NOMO-1 (cell line): ENCODE measurements around the gene AQR.

ENCODE experiments used
- DNase-seq, 2 experiments: peaks; one replicate each; lab custom pipeline; 2025; ENCODE audit not compliant: unreplicated experiment in 2 of 2; lab: John Stamatoyannopoulos, UW

AQR gene

DNA sequence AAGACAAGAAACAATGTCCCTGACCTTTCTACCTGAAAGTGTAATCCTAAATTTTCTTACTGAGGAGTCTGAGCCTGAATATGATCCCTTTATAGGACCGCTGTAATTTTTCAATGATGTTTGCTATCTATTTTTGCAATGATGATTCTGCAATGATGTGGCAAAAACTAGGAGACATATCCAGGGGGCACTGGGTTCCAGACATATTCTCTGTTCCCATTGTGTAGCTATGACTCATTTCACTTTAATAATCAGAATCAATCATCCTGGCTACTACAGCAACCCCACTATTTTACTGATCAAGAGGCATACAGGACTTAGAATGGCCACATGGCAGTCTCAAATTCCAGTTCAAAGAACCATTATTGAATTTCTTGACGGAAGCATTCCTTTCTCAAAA, 85.9 kb downstream of the AQR start:
- DNase-seq = no peak

DNA sequence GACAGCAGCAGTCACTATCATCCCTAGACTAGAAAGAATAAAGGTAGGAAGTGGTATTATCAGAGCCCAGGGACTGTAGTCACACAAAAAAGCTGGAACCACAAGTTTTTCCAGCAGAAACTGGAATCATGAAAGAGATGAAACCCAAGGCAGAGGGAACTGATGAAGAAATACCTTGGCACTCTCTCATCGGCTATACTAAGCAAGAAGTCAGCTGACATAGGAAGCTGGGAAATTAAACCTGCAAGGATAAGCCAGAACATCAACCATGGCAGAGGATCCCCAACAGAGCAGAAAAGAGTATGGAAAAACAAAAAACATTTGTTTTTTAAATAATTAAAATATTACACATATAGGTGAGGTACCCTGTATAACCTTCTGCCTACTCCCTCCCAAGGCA, 86.5 kb downstream of the AQR start:
- DNase-seq = no peak

DNA sequence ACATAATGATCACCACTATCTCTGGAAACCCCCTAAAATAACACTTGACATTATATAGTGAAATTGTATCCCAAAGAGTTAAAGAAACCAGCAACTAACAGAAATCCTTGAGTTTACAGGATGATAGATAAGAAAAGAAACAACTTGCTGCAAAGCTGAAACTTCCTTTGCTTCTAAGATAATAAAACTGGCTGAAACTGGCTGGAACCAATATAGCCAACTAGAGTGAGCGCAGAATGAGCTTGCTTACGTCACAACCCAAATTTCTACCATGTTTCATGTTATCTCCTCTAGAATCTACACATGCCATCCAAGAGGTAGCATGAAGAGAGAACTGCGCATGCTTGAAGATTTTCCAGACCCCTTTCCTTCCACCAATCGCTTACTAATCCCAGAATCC, 90.4 kb downstream of the AQR start:
- no peak for DNase-seq

DNA sequence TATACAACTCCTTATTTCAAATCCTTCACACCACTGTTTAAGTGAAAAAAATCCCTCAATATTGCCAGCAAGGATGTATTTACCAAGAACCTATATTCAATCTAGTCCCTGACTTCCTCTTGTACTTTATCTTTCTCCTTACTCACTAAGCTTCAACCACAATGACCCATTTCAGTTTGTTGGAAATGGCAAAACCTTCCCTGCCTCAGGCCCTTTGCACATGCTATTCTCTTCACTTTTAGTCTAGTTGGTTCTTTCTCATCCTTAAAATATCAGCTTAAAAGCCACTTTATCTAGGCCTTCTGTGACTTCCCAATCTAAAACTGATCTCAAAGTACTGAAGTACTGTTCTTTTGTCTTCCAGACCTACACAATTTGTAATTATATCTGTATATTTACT, 92.9 kb downstream of the AQR start:
- no peak for DNase-seq

DNA sequence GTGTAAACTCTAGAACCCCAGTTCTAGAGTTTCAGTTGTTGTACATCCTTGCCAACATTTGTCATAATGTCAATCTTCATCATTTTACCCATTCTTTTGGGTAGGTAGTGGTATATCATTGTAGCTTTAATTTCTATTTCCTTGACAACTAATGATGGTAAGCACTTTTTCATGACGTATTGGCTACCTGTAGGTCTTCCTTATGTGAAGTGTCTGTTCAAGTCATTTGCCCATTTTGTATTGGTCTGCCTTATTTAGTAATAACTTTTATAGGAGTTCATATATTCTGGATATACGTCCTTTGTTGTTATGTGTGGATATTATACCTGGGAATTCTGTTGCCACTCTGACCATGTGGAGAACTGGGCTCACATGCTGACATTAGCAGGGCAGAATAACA, 100.4 kb downstream of the AQR start:
- DNase-seq = no peak

- DNase-seq = no peak
Observed at GRCh38 chr15:34865531-34865930, 104.0 kb downstream of the AQR start.

DNA sequence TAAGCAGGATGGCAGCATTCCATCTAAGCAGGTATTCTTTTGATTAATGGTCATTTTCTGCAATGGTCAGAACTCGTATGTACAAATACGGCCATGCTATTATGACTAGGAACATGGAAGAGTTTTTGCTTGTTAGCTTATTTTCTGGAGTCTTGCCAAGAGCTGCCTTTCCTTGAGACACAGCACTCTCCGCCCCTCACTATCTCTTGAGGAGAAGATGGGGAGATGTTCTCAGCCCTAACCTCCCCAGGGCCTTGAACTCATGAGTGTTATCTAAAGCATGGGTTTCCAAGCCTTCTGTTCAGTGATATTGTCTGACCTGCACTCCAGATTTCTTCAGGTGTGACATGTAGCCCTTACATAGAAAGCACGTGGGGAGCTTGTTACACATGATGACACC, 108.3 kb downstream of the AQR start:
- no peak for DNase-seq

GRCh38 chr15:34855893-34856292, 113.6 kb downstream of the AQR start:
- no peak for DNase-seq

- DNase-seq = no peak
Observed at GRCh38 chr15:34855413-34855812, 114.1 kb downstream of the AQR start.

DNA sequence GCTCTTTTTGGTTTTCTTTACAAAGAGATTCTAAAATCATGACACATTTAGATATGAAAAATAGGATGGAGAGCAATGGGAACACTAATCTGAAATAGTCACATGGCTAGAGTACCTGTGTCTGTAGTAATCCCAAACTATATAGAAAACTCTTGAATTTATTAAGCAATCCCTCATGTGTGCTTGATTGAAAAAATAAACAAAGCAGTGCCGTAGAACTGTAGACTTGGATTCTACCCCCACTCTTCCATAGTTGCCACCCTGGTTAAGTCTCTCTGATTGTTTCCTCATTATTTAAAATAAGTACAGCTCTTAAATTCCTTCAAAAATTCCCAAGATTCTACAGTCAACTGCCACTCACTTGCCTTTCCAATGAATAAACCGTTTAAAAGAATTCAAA, 115.3 kb downstream of the AQR start:
- DNase-seq = no peak

- no peak for DNase-seq
Observed at GRCh38 chr15:34853001-34853758, 116.4 kb downstream of the AQR start.

DNA sequence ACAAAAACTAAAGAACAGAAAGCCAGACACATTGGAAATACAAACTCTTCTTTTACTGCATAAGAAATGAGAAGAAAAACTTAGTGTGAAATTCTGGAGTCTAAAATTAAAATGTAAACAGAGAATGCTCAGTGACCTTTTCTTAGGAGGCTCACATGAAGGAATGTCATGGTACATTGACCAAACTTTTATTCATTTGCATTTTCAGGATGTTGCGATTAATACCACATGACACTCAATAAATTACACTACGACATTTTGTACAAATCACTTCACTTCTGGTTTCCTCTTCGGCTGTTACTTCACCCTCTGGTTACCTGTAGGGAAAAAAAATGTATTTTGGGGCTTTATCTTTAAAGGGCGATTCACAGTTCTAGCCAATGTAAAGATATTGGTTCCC, 117.8 kb downstream of the AQR start:
- DNase-seq = no peak

GRCh38 chr15:34851007-34851406, 118.5 kb downstream of the AQR start:
- DNase-seq = no peak

DNA sequence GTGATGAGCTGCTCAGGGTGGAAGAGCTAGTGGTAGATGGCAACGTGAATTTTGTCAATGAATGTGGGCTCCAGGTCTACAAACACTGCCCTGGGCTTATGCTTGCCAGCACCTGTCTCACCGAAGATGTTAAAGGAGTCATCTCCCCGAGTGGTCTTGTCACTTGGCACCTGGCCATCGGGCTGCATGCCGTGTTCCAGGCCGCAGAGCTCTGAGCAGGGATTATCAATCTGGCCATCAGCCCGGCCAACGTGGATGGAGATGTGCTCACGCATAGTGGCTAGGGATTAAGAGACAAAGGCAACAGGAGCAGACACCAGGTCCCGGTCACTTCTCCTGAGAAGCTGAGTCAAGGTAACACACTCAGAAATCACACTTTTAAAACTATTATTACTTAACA, 119.4 kb downstream of the AQR start:
- no peak for DNase-seq

GRCh38 chr15:34849364-34849959, 120.1 kb downstream of the AQR start:
- DNase-seq = no peak

DNA sequence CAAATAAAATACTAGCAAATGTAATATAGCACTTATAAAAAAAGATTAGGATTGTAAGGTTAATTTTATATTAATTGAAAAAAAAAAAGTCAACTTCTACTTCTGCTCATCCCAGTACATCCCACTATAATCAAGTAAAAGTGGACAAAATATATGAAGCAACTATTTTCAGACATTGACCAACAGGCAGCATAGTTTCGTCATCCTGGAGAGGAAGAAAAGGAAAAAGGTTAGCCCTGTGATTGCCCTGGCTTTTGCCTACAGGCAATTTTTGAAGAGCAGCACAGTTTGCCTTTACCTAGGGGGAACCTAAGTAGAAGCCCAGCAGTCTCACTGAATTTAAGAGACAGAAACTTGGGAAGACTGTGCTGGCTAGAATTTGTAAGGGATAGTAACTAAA, 121.9 kb downstream of the AQR start:
- peak; percentile 30 to 32 for DNase-seq

- no peak for DNase-seq
Observed at GRCh38 chr15:34841262-34841725, 128.2 kb downstream of the AQR start.

GRCh38 chr15:34838282-34838681, 131.3 kb downstream of the AQR start:
- no peak for DNase-seq

DNA sequence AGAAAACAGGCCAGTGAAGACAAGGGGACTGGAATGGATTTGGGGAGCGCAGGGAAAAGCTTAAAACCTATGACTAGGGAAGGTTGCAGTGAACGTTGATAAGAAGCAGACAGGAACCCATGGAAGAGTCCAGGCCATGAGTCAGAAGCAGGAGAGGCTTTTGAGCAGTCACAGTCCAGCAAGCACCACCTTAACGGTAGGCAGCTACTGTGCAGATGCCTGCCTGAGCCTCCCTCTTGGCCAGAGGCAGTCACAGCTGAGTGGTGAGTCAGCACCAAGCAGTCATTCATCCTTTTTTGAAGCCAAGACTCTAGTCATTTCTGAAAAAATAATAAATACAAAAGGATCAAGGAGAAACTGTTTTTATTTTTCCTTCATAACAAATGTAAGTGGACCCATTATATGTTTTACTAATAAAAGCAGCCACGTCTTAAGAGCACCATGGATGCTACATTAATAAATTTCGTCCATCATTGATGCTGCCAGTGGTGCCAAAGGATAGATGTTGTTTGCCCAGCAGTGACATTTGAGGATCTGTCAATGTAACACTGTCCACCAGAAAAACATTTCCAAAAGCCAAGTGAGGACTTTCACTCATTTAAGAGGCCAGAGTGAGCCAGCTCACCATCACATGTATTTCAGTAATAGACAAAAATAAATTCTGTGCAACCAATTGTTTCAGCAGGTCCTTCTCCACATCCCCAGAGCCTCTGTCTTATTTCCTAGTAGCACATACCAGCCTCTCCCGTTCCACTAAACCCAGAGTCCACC, 132.1 kb downstream of the AQR start:
- no peak for DNase-seq

DNA sequence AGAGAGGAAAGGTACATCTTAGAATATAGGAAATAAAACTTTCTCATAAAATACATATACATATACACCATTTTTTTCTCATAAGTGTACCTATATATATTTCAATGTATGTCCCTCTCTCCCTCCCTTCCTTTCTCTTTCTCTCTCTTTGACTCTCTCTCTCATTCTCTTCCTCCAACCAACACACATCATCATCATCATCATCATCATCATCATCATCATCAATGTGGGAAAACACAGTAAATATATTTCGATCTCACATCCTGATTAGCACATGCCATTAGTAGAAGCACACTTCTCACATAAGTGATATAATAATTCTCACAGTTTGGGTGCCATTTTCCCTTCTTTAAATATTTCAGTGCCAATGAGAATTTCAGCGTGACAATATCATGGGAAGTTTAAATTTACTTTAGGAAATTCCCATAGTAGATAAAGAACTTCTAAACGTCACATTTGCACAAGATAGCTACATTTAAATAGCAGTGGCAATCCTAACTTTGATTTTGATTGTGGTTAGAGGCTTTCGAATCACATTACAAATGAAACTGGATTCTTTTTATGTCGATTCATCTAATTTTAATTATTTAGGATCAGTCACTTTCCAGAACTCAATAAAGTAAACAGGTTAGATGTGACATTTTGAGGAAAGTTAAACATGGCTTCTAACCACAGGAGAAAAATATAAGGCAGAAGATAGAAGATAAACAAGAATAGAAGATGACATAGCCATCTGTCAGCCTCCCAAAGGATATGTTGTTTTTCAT, 141.2 kb downstream of the AQR start:
- DNase-seq = no peak

GRCh38 chr15:34821831-34822230, 147.7 kb downstream of the AQR start:
- no peak for DNase-seq
